ENCODE results near the gene DYSF. TPM values are rescaled to one million over a fixed set of nuclear protein-coding genes. Genes with fewer than 3 reads are reported as not detected.
A peak's percentile ranks its signal among the peaks of the same experiment; 100 is the strongest.
"Not testable (repeated sequence)": the region's sequence is repeated elsewhere in the genome, so short reads cannot be mapped to it uniquely, and the experiment has no call there.

DYSF gene
- not detected for total RNA-seq

DNA sequence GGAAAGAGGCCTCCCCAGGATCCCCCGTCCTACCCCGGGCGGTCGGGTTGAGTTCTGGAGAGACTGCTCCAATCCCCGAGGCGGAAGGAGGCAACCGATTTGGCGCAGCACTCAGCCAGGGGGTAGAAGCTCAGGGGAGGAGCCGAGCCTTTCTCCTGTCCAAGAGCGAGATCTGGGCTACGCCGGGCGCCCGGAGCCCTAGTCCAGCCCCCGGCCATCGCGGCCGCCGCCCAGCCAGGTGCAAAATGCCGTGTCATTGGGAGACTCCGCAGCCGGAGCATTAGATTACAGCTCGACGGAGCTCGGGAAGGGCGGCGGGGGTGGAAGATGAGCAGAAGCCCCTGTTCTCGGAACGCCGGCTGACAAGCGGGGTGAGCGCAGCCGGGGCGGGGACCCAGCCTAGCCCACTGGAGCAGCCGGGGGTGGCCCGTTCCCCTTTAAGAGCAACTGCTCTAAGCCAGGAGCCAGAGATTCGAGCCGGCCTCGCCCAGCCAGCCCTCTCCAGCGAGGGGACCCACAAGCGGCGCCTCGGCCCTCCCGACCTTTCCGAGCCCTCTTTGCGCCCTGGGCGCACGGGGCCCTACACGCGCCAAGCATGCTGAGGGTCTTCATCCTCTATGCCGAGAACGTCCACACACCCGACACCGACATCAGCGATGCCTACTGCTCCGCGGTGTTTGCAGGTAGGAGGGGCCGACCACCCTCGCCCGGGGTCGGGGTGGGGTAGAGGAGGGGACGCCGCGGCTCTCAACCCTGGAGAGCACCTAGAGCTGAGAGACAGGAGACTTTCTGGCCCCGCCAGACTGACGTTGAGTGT, at the start of gene DYSF:
Gene DYSF, plus strand, starts transcription at position 158 of the 817 bp plus-strand sequence.
- POLR2A ChIA-PET: no interaction called here
- no peak for DNase-seq
- H3K27ac Mint-ChIP-seq: no peak within 1 kb of the TSS
- no peaks in the 10 kb centered on the region for H3K36me3 Mint-ChIP-seq
- peaks cover 30% of the 10 kb centered on the region for H3K27me3 Mint-ChIP-seq
- intact Hi-C loops (cut with micrococcal nuclease): no loop called here
- H3K9me3 Mint-ChIP-seq: no peaks in the 10 kb centered on the region
- peaks cover 10% of the 10 kb centered on the region for H3K4me1 Mint-ChIP-seq (ENCODE audit: low read depth)
- peak within 1 kb of the TSS; percentile 28 for H3K4me3 Mint-ChIP-seq
- CTCF ChIA-PET: interaction anchor here (0.5 to 1.6 kb wide), 4 partner anchors 10 to 1529 kb away, joined by 3 to 4 read pairs (median 3); no protein-coding TSS in a partner anchor

DNA sequence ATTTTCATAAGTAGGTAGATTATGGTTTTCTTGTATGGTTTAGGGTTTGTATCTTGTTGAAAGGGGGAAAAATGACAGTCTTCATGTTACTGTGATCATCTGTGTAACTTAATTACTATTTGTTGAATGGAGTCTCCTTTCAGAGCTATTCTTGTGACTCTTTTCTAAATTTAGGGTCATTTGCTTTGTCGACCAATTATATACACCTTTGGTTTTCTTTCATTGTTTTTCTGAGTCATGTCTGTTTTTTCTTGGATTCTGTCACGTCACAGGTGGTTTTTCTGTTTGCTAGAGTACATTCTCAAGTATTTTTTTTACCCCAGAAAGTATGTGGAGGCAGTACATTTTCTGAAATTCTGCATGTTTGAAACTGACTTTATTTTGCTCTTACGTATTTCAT, 43.8 kb upstream of the DYSF start:
- POLR2A ChIA-PET: no interaction called here

DNA sequence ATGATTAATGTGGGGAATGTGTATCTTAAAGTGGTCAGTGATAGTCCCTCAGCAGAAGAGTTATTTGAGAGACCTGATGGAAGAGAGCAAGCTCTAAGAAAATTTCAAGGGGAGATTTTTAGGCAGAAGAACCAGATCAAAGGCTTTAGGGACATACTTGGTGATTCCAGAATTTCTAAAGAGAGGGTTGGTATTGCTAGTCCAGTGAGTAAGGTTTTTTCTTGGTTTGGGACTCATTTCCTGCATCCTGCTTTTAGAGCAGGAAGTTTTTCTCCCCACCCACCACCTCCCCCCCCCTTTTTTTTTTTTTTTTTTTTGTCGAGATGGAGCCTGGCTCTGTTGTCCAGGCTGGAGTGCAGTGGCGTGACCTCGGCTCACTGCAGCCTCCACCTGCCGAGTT, 42.7 kb upstream of the DYSF start:
- no peaks in the 10 kb centered on the region for H3K4me1 Mint-ChIP-seq (ENCODE audit: low read depth)
- DNase-seq: no peak
- H3K27ac Mint-ChIP-seq: no peak overlapping the region
- POLR2A ChIA-PET: no interaction called here
- H3K4me3 Mint-ChIP-seq: no peak overlapping the region
- peaks cover 37% of the 10 kb centered on the region for H3K36me3 Mint-ChIP-seq
- intact Hi-C loops (cut with micrococcal nuclease): no loop called here
- no peaks in the 10 kb centered on the region for H3K9me3 Mint-ChIP-seq
- CTCF ChIA-PET: no interaction called here
- no peaks in the 10 kb centered on the region for H3K27me3 Mint-ChIP-seq

More for the DNA sequence above, 43.8 kb upstream of the DYSF start:
- Mint-ChIP-seq H3K27me3 (no peaks in the 10 kb centered on the region), H3K27ac (no peak overlapping the region), H3K9me3 (no peaks in the 10 kb centered on the region), H3K4me3 (no peak overlapping the region), H3K36me3 (peaks cover 45% of the 10 kb centered on the region), H3K4me1 (ENCODE audit: low read depth) (no peaks in the 10 kb centered on the region)
- CTCF ChIA-PET: no interaction called here
- DNase-seq: no peak
- intact Hi-C loops (cut with micrococcal nuclease): no loop called here

DNA sequence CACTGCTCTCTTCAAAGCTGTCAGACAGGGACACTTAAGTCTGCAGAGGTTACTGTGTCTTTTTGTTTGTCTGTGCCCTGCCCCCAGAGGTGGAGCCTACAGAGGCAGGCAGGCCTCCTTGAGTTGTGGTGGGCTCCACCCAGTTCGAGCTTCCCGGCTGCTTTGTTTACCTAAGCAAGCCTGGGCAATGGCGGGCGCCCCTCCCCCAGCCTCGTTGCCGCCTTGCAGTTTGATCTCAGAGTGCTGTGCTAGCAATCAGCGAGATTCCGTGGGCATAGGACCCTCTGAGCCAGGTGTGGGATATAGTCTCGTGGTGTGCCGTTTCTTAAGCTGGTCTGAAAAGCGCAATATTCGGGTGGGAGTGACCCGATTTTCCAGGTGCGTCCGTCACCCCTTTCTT, 36.5 kb upstream of the DYSF start:
- peak overlapping the region; percentile 72 for H3K4me3 Mint-ChIP-seq
- H3K9me3 Mint-ChIP-seq; H3K4me1 Mint-ChIP-seq (ENCODE audit: low read depth); intact Hi-C loops (cut with micrococcal nuclease); H3K27ac Mint-ChIP-seq; POLR2A ChIA-PET; CTCF ChIA-PET; H3K27me3 Mint-ChIP-seq; H3K36me3 Mint-ChIP-seq: not testable (repeated sequence)
- DNase-seq: peak; percentile 39

DNA sequence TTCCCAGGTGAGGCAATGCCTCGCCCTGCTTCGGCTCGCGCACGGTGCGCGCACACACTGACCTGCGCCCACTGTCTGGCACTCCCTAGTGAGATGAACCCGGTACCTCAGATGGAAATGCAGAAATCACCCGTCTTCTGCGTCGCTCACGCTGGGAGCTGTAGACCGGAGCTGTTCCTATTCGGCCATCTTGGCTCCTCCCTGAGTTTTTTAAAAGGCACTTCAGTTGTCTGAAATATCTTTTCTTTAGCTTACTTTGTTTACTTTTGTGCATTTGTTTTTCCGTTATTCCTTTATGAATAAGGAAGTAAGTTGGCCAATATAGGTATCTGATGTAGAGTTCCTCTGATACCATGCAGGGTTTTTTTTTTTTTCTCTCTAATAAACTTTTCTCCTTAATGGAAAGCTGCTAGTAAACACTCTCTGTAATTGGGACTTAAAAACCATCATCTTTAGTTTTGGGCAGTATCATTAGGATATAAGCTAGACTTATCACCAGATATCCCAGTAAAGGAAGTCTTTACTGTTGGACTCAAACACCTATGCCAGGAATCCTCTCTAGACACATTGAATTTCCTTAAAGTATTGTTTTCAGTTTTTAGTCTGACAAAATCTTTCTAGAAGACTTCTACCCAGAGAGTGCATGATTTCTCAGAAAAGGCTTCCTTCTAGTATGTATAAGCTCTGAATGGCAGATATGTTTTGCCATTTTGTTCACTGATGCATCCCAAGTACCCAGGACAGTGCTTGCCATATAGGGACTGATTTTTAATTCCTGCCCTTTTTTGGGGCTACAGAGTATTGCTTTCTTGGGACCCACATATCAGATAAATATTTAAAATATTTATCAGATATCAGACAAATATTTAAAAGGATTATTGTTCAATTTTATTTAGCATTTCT, 35.8 kb upstream of the DYSF start:
- peaks cover 6% of the 10 kb centered on the region for H3K36me3 Mint-ChIP-seq
- no peaks in the 10 kb centered on the region for H3K9me3 Mint-ChIP-seq
- DNase-seq: no peak
- H3K4me3 Mint-ChIP-seq: peak overlapping the region; percentile 72
- H3K27ac Mint-ChIP-seq: peak overlapping the region; percentile 76
- H3K27me3 Mint-ChIP-seq: no peaks in the 10 kb centered on the region
- ChIA-PET POLR2A (no interaction called here), CTCF (interaction anchor here (1.1 to 1.4 kb wide), 3 partner anchors 15 to 118 kb away, joined by 3 to 5 read pairs (median 3); no protein-coding TSS in a partner anchor)
- intact Hi-C loops (cut with micrococcal nuclease): no loop called here
- peaks cover 6% of the 10 kb centered on the region for H3K4me1 Mint-ChIP-seq (ENCODE audit: low read depth)

DNA sequence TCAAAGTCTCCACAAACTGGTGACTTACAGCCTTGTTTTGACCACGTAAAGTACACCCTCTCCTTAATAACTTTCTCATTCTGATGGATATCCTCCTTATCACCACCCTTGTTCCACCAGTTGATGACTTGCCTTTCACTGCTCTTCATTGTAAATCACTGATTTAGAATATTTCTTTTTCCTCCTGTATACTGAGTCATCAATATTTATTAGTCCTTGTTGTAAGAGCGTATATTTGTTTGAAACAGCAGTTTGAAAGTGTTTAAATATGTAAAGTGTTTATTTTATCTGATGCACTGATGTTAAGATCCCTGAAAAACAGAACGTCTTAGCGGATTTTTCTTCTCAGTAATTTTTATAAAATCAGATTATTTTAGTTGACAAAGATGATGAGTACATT, 34.2 kb upstream of the DYSF start:
- peaks cover 6% of the 10 kb centered on the region for H3K4me1 Mint-ChIP-seq (ENCODE audit: low read depth)
- H3K36me3 Mint-ChIP-seq: peaks cover 18% of the 10 kb centered on the region
- CTCF ChIA-PET: no interaction called here
- H3K27ac Mint-ChIP-seq: no peak overlapping the region
- DNase-seq: no peak
- POLR2A ChIA-PET: no interaction called here
- no peaks in the 10 kb centered on the region for H3K9me3 Mint-ChIP-seq
- no peak overlapping the region for H3K4me3 Mint-ChIP-seq
- intact Hi-C loops (cut with micrococcal nuclease): no loop called here
- no peaks in the 10 kb centered on the region for H3K27me3 Mint-ChIP-seq

DNA sequence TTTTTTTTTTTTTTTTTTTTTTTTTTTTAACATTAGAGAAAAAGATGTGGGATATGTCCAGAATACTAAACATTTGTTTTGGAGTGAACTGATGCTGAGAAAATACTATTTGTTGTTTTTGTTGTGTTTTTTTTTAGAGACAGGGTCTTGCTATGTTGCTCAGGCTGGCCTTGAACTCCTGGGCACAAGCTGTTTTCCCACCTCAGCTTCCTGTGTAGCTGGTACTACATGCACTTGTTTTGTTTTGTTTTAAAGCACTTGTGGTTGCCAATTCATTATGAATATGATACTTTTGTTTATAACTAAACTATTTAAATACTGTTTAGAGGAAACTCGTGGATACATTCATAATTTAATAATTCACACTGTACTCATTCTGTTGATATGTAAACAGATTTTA, 33.4 kb upstream of the DYSF start:
- Mint-ChIP-seq H3K27ac (no peak overlapping the region), H3K36me3 (peaks cover 24% of the 10 kb centered on the region), H3K27me3 (no peaks in the 10 kb centered on the region), H3K4me3 (no peak overlapping the region), H3K9me3 (no peaks in the 10 kb centered on the region), H3K4me1 (ENCODE audit: low read depth) (peaks cover 6% of the 10 kb centered on the region)
- ChIA-PET POLR2A (no interaction called here), CTCF (no interaction called here)
- no peak for DNase-seq
- intact Hi-C loops (cut with micrococcal nuclease): no loop called here

DNA sequence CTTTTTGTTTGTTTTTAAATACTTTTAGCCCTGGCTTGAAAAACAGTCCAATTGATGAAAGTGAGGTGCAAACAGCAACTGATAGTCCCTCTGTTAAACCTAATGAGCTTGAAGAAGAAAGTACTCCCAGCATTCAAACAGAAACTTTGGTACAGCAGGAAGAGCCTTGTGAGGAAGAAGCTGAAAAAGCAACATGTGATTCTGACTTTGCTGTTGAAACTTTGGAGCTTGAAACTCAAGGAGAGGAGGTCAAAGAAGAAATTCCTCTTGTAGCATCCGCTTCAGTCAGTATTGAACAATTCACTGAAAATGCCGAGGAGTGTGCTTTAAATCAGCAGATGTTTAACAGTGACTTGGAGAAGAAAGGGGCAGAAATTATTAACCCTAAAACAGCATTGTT, 30.6 kb upstream of the DYSF start:
- intact Hi-C loops (cut with micrococcal nuclease): no loop called here
- H3K36me3 Mint-ChIP-seq: peaks cover 37% of the 10 kb centered on the region
- H3K9me3 Mint-ChIP-seq: no peaks in the 10 kb centered on the region
- no peak overlapping the region for H3K4me3 Mint-ChIP-seq
- peaks cover 2% of the 10 kb centered on the region for H3K4me1 Mint-ChIP-seq (ENCODE audit: low read depth)
- no peak for DNase-seq
- H3K27ac Mint-ChIP-seq: no peak overlapping the region
- CTCF ChIA-PET: no interaction called here
- no peaks in the 10 kb centered on the region for H3K27me3 Mint-ChIP-seq
- POLR2A ChIA-PET: no interaction called here

DNA sequence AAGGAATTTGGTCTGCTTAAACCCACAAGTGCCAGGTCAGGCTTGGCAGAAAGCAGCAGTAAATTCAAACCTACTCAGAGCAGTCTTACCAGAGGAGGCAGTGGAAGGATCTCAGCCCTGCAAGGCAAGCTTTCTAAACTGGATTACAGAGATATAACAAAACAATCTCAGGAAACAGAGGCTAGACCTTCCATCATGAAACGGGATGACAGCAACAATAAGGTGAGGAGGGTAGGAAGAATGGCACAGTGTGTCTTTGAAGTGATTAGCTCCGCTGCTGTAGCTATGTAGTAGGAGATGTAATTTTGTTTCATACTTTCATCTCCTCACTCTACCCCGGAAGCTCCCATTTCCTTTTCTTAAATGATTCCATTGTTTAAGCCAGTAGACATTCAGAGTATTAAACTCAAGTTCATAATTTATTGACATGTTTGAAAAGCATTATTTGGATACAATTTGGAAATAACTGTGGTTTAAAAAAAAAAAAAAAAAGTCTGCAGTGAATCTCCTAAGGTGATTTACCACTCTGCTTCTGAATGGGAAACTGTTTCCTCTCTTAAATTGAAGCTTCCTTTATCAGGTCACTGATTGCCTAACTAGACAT, 29.4 kb upstream of the DYSF start:
- intact Hi-C loops (cut with micrococcal nuclease): no loop called here
- Mint-ChIP-seq H3K36me3 (peaks cover 41% of the 10 kb centered on the region), H3K27ac (no peak overlapping the region), H3K4me1 (ENCODE audit: low read depth) (peaks cover 2% of the 10 kb centered on the region), H3K9me3 (no peaks in the 10 kb centered on the region), H3K27me3 (no peaks in the 10 kb centered on the region), H3K4me3 (no peak overlapping the region)
- ChIA-PET CTCF (no interaction called here), POLR2A (no interaction called here)
- no peak for DNase-seq

DNA sequence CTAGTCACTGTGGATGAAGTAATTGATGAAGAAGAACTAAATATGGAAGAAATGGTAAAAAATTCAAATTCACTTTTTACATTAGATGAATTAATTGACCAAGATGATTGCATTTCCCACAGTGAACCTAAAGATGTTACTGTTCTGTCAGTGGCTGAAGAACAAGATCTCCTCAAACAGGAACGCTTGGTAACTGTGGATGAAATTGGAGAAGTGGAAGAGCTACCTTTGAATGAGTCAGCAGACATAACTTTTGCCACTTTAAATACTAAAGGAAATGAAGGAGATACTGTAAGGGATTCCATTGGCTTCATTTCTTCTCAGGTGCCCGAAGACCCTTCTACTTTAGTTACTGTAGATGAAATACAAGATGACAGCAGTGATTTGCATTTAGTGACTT, 26.6 kb upstream of the DYSF start:
- CTCF ChIA-PET: no interaction called here
- Mint-ChIP-seq H3K9me3 (no peaks in the 10 kb centered on the region), H3K4me1 (ENCODE audit: low read depth) (no peaks in the 10 kb centered on the region), H3K27ac (no peak overlapping the region), H3K36me3 (peaks cover 44% of the 10 kb centered on the region), H3K4me3 (no peak overlapping the region), H3K27me3 (no peaks in the 10 kb centered on the region)
- POLR2A ChIA-PET: no interaction called here
- intact Hi-C loops (cut with micrococcal nuclease): no loop called here
- DNase-seq: no peak

DNA sequence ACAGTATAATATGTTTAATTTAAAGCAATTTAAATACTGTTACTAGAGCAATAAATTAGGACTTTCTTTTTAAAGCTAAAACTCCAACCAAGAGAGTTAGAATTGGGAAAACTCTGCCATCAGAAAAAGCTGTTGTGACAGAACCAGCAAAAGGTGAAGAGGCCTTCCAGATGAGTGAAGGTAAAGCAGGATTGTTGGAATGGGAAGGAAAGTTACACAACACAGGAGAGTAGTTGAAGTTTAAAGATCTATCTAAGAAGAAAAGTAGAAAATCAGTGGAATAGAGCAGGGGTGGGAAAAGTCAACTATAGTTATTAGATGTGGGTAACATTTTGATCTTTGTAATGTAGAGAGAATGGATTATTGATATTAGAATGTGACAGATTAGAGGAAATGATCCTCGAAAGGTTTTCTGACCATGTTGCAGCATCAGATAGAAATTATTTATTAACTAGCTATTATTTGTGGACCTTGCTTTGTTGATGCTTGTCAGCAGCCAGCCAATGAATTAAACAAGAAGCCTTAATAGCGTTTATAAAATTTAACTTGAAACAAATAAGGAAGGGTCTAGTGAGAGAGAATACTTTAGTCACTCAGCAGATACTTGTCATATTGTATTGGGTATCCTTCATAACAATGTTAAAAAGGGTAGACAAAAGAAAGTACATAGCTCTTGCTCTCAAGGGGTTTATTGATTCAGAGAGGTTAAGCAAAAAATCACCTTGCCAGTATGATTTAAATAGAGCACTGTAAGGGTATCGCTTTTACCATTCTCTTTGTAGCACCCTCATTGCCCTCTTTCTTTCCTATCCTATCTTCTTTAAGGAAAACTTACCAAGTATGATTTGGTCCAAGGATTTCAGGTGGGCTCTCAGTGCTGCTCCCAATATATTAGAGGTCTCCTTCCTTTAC, 24.6 kb upstream of the DYSF start:
- no peak for DNase-seq
- intact Hi-C loops (cut with micrococcal nuclease): no loop called here
- H3K4me3 Mint-ChIP-seq: no peak overlapping the region
- no peaks in the 10 kb centered on the region for H3K4me1 Mint-ChIP-seq (ENCODE audit: low read depth)
- H3K27me3 Mint-ChIP-seq: no peaks in the 10 kb centered on the region
- ChIA-PET CTCF (interaction anchor here (1.6 kb wide), 1 partner anchor 97 kb away, joined by 4 read pairs; the partner anchor contains the start of gene ZNF638), POLR2A (no interaction called here)
- H3K27ac Mint-ChIP-seq: no peak overlapping the region
- H3K9me3 Mint-ChIP-seq: no peaks in the 10 kb centered on the region
- peaks cover 44% of the 10 kb centered on the region for H3K36me3 Mint-ChIP-seq

DNA sequence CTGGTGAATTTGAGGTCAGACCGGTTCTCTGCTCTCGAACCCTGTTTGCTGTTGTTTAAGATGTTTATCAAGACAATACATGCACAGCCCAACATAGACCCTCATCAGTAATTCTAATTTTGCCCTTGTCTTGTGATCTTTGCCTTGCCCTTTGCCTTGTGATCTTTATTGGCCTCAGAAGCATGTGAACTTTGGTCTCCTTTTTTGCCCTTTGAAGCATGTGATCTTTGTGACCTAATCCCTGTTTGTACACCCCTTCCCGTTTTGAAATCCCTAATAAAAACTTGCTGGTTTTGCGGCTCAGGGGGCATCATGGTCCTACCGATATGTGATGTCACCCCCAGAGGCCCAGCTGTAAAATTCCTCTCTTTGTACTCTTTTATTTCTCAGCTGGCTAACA, 8.2 kb upstream of the DYSF start:
- CTCF ChIA-PET, H3K4me3 Mint-ChIP-seq, POLR2A ChIA-PET: not testable (repeated sequence)

More for the DNA sequence above, 8.2 kb upstream of the DYSF start:
- DNase-seq; intact Hi-C loops (cut with micrococcal nuclease); H3K9me3 Mint-ChIP-seq; H3K27me3 Mint-ChIP-seq; H3K4me1 Mint-ChIP-seq (ENCODE audit: low read depth); H3K27ac Mint-ChIP-seq; H3K36me3 Mint-ChIP-seq: not testable (repeated sequence)
